Stimulated activated naive CD4-positive, alpha-beta T cell (primary cell): Measurements from ENCODE around the gene RNF11.

Experiments used
- DNase-seq, 6 experiments: peaks; one replicate each; lab custom pipeline; 2025; lab: John Stamatoyannopoulos, UW

The RNF11 gene

DNA sequence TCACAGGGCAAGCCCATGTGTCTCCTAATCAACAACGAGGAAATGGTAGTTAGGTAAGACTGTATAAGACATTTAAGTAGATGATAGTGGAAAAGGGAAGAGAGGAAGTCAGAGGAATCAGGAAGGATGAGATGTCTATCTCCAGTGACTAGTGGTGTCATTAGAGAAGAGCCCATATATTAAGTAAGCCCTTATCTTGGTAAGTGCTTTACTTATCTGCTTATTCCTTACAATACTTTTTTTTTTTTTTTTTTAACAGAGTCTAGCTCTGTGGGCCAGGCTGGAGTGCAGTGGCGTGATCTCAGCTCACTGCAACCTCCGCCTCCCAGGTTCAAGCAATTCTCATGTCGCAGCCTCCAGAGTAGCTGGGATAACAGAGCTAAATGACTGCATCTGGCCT is 29.5 kb downstream of the RNF11 start:
- DNase-seq: no peak

DNA sequence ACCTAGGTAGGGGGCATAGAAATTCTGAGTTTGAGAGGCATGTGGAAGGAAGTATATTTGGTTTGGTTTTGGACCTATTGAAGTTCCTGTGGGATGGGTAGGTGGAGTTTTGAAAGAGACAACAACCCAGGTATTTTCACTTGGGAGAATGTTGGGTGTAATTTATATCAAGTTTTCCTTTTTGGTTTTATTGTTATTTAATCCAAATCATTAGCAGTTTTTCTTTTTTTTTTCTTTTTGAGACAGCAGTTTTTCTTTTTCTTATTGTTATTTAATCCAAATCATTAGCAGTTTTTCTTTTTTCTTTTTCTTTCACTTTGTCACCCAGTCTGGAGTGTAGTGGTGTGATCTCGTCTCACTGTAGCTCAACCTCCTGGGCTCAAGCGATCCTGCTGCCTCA is 30.1 kb downstream of the RNF11 start:
- DNase-seq: no peak

DNA sequence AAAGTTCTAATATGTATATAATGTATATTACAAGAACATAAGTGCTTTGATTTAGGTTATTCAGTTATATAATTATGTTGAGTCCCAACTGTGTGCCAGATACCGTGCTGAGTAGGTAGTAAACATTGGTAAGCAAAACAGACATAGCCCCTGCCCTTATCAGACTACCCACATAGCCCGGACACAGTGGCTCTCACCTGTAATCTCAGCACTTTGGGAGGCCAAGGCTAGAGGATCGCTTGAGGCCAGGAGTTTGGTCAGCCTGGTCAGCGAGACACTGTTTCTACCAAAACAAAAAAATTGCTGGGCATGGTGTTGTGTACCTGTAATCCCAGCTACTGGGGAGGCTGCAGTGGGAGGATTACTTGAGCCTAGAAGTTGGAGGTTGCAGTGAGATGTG is 30.7 kb downstream of the RNF11 start:
- no peak for DNase-seq

DNA sequence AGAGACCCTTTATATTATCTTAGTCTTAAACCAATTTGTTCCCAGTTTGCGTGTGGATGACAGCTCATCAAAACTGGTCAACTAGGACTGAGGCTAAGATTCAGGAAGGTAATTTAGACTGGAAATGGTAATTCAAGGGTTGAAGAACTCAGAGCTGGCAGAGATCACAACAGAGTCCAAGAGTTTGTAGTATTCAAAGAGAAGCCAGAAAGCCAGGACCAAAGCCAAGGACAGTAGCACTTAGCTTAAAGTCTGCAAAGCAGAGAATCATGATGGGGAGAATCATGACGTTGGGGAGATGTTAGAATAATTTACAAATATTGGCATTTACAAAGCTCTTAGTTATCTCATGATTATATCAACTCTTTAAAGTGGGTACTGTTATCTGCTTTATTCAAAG is 32.6 kb downstream of the RNF11 start:
- DNase-seq: no peak

DNA sequence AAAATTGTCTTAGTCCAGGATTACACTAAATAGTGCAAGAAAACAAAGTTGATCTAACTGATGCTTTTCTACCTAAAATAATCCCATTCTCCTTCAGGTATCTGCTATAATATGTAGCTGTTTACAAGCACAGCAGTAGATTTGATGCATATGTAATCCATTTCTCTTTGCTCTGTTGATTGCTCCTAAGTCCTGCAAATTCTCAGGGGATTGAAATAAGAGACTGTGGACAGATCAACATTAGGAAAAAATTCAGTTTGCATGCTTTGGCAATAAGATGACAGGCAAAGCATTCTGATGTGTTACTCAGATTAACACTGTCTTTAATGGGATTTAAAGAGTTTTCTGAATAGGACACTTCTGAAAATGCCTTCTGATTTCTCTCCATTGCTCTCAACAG is 34.7 kb downstream of the RNF11 start:
- DNase-seq: no peak

DNA sequence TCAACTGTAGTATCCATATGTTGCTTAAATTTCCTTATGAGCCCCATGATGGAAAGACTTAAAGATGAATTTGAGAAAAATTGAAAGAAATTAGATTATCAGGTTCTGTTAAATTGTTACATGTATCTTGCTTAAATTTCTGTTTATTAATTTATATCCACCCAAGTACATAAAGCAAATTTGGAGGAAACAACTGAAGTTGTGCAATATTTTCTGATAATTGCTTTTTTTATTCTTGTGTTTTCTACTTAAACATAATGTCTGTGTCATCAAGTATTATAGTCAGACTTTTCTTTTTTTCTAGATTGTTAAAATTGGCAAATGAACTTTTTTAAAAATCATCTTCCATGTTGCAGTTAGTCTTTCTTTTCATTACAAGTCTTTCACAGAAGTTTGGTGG is 36.8 kb downstream of the RNF11 start:
- no peak for DNase-seq

DNA sequence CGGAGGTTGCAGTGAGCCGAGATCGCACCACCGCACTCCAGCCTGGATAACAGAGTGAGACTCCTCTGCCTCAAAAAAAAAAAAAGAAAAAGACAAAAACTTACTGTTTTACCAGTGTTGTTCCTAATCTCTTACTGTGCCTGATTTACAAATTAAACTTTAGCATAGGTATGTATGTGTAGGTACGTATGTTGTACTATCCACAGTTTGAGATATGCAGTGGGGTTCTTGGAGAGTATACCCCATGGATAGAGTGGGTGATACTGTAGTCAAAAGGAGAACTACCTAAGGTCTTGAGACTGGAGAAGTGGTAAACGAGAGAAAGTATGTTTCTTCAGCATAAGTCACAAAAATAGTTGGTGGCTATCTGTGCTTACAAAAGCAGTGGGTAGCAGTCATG is 38.6 kb downstream of the RNF11 start:
- DNase-seq: no peak

DNA sequence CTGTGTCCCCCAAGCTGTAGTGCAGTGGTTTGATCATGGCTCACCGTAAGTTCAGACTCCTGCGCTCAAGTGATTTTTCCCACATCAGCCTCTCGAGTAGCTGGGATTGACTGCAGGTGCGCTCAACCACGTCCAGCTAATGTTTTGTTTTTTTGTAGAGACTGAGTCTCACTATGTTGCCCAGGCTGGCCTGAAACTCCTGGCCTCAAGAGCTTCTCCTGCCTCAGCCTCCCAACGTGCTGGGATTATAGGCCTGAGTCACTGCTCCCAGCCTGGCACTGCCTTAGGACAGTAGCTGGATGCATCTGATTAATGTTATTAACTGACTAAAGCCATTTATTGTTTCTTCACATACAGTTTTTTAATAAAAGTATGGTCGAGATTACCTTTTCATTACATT is 40.2 kb downstream of the RNF11 start:
- DNase-seq: no peak

DNA sequence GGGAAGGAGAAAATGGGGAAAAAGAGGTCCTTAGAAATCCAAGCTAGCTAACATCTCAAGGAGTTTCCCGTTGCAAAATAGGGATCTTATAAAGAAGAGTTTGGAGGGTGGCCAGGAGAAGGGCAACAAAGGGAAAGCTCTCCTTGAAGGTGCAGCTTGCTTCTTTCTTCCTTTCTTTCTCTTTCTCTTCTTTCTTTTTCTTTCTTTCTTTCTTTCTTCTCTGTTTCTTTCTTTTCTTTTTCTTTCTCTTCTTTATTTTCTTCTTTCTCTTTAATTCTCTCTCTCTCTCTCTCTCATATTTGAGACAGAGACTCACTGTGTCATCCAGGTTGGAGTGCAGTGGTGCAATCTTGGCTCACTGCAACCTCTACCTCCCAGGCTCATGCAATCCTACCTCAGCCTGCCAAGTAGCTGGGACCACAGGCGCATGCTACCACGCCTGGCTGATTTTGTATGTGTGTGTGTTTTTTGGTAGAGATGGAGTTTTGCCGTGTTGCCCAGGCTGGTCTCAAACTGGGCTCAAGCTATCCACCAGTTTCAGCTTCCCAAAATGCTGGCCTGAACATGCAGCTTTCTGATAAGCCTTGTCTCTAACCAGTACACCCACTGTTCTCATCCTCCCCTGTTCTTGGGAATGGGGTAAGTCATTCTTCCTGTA is 44.4 kb downstream of the RNF11 start:
- no peak for DNase-seq

DNA sequence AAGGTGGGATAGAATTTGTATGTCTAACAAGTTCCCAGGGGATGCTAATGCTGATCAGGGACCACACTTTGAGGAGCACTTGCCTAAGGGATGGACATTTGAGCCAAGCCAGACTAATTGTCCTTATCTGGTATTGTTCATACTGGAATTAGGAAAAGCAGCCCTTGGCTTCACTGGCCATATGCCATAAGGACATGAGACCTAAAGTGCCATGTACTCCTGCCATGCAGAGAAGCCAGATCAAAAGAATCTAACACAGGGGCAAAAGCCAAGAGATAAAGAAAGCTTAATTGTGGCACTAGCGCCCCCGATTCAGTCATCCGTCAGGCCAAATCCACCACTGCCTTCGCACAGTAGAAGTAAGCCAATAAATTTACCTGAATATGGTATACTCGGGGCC is 45.7 kb downstream of the RNF11 start:
- no peak for DNase-seq

DNA sequence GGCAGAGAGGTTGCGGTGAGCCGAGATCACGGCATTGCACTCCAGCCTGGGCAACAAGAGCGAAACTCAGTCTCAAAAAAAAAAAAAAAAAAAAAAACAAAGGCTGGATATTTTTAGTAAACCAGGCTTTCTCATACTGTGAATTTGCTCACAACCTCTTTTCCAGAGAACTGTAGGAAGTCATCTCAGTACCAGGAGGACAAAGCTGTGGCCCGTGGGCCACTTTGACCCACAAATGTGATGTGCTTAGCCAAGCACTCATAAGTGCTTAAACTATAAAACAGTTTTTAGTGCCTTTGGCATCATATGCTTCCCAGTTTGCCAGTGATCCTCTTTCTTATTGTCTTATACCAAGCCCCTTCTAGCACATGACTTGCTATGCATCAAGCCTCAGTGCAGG is 46.5 kb downstream of the RNF11 start:
- no peak for DNase-seq

DNA sequence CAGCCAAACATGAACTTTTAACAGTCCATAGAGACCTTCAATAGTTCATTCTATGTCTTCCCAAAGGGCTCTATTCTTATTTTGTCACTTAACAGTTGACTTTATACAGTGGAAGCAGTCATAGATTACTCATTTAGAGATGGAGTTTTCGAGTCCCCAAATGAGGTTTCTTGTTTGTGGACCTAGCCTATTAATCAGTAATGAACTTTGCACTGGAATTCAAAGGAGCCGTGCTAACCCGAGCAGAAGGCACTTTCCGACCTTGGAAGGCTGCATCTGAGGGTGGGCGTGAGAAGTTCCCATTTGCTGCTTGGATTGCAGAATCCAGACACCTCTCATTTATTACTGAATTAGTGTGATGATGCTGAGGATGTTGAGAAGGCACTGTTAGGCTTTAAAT is 47.9 kb downstream of the RNF11 start:
- no peak for DNase-seq

DNA sequence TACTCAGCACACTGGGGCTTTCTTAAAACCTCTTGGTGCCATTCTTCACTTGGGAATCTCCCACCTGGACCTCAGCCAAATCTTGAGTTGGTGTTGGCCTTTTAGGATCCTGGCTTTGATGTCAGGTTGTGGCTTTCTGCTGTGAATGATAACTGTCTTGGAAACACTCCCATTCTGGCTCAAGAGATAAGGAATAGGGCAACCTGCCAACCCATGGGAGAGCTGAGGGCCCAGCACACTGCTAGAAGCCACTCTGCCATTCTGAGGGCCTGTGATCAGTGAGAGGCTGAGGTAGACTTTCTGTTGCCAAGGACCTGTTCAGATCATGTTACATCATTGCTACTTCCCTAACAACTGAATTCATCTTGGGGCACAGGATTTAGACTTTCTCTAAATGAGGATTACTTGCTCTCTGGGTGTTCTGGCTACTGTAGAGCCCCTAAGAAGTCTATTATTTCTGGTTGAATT is 48.4 kb downstream of the RNF11 start:
- no peak for DNase-seq

DNA sequence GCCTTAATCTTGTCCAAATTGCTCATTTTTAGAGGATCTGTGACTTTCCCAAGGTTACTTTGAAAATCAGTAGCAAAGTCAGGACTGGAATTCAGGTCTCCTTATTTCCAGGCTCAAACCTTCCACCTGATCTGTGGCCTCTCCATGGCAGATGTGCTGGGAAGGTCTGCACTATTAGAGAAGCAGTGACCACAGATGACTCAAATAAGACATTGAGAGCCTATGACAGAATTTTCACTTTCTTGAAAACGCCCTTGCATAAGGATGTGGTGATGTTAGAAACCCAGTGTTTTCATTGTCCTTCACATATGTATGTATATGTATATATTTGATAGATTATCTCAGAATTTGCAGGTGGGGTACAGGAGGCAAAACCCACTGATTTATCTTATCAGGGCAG is 49.0 kb downstream of the RNF11 start:
- DNase-seq: no peak

DNA sequence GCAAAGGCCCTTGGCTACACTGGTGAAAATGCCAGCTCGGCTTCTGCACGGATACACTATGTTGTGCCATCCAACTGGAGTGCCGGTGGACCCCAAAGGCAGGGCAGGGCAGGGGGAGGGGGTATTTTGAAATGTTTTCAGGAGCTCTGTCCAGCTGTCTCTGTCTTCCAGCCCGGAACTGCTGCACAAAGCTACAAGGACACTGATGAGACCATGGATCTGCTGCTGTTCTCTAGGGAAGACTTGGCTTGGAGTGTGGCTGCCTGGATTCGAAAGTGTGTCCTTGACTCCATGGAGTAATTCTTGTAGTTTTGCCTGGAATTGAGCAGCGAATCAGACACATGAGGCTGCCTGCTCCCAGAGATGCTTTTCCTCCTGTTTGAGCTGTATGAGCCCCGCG is 51.9 kb downstream of the RNF11 start:
- DNase-seq: no peak

DNA sequence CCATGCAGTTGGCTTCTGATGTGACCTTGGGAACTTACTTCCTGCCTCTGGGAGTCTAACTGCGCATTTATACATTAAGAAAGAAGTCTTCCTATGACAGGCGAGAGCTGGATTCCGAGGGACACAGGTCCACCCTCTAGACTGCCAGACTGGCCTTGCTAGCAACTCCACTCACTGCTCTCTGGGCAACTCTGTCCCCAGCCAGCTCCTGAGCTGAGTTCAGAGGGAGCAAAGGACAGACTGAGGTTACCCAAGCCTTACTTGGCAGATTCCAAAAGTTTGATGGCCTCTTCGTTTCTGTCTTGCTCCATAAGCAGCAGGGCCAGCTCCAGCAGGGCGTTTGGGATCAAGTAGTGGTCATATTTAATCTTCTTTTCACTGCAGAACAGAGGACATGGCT is 52.5 kb downstream of the RNF11 start:
- no peak for DNase-seq

DNA sequence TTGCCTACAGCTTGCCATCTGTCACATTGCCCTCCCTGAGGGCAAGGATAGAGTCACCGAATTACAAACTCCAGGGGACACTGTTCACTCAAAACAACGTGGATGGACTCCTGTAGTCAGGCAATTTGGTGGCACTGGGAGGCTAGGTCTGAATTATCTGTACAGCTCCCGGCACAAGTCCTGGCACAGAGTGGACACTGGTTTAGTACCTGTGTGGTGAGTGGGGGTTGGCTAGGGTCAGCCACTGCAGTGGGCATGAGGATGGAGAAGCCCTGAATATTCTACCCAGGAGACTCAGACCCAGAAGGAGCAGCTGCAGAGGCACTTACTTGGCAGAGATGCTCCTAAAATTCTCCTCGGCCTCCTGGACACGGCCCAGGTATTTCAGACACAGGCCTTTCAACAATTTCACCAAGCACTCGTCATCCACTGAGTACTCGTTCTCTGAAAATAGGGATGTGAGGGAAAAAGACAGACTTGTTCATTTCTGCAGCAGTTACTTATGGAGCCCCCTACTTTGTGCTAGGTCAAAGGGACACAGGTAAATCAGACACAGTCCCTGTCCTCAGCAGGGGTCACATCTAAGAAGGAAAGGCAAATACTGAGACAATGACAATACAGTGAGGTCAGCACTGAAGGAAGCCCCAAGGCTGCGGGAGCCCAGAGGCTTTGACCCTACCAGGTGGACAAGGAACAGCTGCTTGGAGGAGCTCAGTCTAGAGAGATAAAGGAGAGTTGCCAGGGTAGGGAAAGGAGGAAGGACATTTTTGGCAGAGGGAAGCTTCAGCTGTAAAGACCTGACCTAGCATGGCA is 53.8 kb downstream of the RNF11 start:
- DNase-seq: no peak

DNA sequence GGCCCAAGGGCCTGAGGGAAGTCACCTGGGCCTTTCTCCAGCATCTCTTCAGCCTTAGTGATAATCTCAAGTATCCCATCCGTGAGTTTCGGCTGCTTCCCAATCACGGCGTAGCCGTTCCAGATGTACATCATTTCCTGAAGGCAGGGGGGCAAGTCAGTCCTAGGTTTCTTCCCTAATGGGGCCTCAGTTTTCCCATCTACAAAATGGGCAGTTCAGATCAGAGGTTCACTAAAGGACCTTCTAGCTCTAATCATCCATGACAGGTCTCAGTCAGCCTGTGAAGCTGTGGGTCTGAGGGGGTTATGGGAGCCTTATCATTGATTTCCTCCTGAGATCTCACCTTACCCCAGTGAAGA is 54.4 kb downstream of the RNF11 start:
- no peak for DNase-seq

DNA sequence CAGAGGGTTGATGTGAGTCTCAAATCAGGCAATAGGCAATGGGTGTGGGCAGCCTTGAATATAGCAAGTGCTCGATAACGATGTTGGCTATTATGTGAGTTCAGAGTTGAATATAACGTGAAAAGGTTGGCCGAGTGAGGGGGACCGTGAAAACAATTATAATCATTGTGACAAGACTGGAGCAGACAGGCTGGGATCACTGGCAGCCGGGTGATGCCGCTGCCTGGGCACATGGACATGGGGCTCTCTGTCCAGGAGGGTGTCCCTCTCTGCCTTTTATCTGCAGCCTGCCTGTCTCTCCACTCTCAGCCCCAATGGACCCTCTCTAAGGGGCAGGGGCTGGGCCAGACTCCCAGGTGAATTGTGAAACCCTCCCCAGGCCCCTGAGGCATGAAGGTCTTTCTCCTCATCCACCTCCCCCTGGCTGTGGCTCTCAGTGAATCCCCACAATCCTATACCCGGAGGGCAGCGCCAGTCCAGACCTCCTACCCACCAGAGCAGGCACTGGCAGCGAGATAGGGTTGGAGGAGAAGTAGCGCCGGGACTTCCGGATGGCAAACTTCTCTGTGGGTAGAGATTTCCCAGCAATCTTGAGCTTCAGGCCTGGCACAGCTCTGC is 57.9 kb downstream of the RNF11 start:
- DNase-seq: no peak

DNA sequence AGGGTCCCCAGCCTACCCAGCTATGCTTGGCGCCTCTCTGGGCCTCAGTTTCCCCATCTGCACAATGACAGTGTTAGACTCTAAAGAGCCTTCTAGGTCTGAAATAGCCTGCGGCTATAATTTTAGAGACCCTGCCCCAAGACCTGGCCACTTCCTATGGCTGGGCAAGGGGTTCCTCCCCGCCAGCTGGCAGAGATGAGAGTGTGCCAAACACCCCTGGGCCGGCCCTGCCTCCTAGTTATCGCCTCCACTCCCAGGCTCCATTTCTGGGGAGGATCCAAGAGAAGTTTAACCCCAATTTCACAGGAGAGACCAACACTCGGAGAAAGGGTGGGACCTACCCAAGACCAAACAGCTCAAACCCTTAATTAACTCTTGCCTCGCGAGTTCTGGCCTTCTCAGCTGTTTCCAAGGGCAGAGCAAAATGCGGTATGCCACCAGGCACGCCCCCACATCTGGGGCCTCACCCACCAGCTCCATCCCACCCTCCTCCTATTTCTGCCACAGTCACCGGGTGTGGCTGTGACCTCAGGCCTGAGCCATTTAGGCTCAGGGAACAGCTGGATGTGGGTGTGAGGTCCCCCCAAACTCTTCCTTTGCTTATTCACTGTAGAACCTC is 58.6 kb downstream of the RNF11 start:
- no peak for DNase-seq

DNA sequence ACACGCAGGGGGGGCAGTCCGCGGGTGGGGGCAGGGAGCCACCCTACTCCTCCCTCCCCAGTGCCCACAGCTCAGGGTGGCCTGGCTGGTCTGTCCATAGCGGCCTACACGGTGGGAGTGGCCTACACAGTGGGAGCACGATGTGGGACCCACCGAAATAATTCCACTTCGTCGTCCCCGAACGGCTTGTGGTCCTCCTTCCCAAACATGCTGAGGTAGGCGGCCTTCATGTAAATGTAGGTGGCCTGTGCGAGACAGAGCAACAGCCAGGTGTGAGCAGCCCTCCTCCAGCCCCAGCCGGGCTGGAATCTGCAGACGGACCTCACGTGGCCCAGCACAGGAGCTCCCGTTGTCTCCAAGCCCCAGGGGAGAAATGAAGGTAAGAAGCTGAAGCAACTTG is 59.9 kb downstream of the RNF11 start:
- DNase-seq: no peak

DNA sequence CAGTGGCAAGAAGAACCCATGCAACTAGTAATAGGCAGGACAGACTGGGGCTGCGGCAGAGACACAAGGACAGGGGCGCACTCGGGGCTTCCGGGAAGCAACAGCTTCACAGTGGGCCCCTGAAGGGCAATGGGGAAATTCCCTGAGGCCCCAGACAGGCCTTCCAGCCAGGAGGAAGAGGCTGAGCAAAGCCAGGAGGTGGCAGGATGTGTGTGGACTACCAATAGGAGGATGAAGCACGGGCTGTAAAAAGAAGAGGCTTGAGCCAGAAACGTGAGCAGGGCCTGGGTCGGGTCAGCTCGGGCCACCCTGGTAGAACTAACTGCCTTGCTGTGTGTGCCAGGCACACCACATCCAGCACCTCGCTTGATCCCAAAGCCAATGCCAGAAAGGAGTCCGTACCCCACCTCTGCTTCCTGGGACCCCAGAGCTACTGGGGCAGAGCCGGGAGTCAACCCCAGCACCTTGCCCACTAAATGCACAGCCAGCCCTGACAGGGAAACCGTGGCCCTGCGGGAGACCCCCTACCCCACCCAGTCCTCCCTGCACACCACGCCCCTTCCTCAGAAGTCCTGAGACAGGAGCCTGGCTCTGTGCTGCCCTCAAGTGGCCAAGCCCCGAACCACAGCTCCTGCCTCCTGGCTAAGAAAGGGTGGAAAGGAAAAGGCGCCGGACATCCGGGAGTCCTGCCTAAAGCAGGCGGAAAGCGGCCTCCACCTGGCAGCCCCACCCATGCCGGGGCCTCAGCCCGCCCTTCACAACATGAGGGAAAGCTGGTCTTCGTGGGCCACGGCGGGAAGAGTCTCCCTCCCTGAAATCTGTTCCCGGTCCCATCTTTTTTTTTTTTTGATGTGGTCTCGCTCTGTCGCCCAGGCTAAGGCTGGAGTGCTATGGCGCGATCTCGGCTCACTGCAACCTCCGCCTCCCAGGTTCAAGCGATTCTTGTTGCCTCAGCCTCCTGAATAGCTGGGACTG is 60.6 kb downstream of the RNF11 start:
- peak; percentile 28 to 66 (median 55) for DNase-seq
